NCI-H2227 treated with DMSO at 0.1 percent for 48 hours (cell line): ENCODE measurements around the gene FMN2.

Experiments used
- DNase-seq: peaks from one replicate; lab custom pipeline; 2025; lab: John Stamatoyannopoulos, UW

The FMN2 gene

DNA sequence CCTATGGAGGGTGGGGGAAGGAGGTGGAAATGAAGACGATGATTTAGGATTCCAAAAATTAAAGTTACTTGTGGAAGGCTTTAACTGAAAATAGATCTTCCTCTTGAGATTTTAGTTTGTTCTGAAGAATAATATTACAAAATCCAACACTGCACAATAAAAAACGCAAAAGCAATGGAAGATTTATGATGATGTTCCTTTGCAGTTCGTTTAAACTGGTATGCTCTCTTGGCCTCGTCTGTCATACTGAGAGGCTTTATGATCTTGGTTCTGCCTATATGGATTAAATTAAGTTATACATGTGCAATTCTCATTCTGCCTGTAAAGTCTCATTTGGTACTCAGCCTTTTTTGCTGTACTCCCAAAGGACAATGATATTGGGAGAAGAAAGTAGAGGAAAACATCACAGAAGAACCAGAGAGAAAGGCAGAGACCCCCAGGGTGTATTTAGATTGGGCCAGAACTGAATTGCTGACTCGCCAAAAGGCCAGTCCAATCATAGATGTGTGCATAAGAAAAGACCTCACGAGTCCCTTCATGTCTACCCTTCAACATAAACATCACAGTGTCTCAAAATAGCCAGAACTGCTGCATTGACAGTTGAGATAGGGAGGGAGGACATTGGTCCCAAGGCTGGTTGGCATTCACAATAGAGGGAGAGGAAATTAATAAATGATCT lies 331.7 kb downstream of the FMN2 start:
- no peak for DNase-seq

DNA sequence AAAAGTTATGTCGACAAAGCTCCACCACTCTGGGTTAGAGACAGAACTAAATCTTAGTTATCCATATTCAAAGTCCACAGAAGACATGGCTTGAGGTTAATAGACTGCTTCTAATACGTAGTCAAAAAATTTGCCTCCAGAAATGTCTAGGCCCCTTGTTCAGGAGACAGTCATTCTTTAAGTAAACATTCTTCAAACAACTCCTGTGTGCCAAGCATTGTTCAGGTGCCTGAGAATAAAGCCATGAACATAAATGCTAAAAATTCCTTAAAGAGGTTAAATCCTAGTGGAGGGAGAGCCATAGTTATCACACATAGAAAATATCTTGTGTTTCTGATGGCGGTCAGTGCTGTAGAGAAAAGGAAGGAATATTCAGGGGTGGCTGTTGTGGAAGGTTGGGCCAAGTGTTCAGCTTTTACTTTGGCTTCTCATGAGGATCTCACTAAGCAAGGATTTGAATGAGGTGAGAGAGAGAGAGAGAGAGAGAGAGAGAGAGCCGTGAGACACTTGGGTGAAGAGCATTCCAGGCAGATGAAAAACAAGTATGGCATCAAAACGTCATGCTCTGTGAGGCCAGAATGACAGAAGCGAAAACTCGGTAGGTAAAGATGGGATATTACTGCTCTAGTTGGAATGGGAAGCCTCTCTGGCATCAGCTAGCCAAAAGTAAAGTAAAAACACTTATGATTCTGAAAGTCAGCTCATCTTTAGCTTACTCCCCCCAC lies 333.2 kb downstream of the FMN2 start:
- DNase-seq = no peak

DNA sequence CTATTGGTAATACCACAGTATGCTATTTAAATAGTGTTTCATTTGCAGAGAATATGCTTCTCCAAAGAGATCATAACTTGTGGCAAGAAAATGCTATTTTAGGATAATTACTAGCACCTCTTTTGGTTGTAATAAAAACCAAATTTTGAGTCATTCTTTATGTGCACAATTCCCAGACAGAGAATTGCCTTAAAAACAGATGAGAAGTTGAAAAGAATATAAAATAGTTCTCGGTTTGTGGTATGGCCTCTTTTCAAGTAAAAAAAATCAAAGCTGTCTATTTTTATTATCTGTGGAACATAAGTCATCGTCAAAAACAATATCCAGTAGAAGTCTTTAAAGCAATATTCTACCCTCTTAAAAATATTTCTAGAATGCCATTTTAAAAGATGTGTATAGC lies 334.4 kb downstream of the FMN2 start:
- no peak for DNase-seq

DNA sequence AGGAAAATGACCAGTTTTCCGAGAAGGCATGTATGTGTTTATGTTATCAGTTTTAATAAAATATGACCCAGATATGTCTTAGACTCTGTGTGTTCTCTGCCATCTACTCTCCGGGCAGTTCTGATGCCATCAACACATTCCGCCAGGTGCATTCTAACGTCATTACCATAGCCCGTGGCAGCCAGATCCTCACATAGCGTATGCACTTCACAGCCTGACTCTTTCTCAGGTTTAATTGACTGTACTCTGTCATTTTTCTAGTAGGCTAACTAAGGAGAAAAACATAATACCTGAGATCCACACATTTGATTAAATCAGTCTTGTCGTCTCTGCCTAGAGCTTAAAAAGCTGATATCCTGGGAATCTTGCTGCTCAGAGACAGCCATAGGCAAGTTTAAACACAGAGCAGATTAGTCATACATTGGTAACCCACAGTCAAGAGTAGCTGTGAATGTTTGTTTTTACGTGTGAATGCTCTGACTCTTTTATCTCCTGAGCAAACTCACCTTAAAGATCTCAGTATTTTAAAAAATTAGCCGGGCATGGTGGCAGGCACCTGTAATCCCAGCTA lies 344.4 kb downstream of the FMN2 start:
- DNase-seq = no peak

DNA sequence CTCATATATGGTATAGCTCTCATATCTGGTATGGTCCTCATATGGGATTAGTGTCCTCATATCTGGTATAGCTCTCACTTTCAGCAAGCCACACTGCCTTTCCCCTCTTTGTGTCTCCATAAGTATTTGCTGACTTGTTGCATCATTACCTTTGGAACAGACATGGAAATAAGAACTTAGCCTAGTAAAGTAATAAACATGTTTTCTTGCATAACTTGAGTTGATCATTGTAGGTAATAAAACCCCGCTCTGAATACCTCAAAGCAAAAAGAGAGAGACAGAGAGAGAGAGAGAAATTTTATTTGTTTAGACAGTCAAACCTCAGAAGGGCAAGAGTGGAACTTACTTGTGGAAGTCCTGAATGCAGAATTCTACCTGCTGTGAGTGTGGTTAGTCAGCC lies 350.0 kb downstream of the FMN2 start:
- no peak for DNase-seq

DNA sequence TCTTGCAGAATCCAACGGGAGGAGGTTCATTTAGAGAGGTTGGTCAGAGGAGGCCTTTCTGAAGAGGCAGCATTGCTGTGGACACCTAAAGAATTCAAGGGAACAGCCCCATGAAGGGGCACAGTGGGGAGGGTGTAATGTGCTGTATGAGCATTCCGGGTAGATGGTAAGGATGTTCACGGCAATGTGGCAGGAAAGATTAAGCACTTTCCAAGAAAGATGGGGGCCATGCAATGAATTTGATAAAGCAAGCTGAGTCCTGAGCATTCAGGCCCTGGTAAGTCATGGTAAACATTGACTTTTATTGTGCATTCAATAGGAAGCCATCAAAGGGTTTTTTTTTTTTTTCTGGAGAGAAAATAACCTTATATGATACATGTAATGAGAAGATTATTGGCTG lies 353.7 kb downstream of the FMN2 start:
- no peak for DNase-seq

DNA sequence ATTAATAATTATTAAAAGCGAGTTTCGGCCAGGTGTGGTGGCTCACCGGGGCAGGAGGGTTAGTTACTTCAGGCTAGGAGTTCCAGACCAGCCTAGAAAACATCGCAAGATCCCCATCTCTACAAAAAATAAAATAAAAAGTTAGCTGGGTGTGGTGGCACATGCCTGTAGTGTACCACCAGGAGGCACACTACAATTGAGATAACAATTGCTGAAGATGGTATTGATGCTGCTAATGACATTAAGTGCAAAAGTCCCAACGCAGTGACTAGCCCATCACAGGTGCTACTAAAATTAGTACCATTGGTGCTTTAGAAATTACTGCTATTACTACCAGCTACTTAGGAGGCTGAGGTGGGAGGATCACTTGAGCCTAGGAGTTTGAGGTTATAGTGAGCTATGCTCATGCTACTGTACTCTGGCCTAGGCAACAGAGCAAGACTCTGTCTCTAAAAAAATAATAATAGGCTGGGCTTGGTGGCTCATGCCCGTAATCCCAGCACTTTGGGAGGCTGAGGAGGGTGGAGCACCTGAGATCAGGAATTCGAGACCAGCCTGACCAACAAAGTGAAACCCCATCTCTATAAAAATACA lies 363.6 kb downstream of the FMN2 start:
- no peak for DNase-seq

DNA sequence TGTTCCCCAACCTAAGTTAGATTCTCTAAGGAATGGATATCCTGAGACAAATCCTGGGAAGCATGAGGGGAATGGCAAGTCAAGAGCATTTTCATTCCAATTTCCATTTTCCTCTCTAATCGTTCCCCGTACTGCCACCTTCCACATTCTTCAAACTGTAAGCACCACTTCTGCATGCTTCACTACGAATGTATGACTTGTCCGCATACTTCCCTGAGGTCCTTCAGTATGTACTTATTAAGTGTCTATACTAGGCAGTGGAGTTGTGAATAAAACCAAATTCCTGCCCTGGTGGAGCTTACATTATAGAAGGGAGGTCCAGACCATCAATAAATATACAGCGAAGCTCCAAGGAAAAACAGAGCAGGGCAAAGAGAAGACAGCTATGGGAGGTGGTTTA lies 365.5 kb downstream of the FMN2 start:
- DNase-seq = no peak

DNA sequence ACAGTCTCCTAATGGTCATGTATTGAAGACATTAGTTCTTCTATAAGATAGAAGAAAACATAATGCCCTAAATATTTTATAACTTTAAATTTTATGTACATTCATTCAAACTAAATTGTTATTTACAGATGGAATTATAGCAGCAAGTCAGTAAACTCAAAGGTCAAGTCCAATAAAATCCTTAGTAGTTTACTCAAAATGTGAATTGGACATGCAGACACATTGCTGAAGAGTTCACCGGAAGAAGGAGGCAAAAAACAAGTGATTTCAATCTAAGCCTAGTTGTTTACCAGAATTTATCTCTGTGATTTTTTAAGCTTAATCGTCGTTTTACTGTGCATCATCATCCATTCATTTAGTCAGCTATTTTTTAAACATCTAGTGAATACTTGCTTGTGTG lies 370.6 kb downstream of the FMN2 start:
- no peak for DNase-seq

DNA sequence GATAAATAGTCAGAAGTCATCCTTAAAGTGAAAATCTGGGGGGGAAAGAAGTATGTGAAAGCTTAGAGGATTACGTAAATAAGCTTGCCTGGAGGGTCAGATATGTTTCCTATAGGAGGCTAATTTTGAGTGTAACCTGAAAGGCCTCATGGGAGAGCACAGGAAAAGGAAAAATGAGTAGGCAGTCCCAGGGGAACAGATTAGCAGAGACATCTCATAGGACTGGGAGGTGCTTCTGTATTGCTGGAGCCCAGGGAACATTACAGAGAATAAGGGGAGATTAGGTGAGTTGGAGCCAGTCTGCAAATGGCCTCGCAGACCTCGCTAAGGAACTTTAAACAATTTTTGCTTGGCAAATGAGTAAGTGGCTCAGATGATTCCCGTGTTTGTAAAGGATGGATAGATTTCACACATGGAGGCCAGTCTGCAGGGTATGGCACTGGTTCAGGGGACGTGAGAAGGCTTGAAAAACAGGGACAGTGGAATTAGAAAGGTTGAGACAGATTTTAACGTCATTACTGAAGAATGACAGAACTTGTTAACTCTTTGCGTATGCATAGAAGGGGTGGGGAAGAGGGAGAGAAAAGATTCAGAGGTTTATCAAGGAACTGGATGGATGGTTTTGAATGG lies 371.2 kb downstream of the FMN2 start:
- no peak for DNase-seq

DNA sequence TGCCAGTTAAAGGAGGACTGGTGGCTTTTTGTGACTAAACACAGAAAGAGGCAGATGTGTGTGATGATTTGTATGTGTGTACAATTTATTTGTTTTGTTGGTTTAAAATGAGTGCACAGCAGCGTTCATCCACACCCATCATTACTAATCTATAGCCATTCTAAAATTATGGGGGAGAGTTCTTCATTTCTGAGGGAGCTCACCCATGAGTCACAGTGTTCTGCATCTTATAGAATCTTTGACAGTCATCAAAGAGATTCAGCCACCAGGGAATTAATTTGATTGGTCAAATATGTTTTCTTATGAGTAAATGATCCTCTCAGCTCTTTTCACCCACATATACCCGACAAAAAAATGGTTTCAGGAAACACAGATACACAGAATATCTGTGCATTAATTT lies 372.4 kb downstream of the FMN2 start:
- no peak for DNase-seq

DNA sequence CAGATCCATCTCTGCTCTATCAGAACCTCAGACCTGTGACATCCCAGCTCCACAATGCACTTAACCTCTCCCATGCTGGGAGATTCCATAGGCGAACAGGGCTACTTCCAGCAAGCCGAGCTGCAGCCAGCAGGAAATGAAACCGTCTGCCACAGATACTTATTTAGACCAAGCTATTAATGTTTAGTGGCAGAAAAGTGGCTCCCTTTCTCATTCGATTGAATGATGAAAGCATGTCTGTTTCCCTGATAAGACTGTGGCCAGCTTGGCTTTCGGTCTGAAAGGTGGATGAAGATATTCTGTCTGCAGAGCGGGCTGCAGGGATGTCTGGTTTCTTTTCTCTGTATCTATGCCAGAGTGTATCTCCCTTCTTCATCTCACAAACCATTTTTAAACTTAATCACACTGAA lies 373.9 kb downstream of the FMN2 start:
- DNase-seq = no peak

DNA sequence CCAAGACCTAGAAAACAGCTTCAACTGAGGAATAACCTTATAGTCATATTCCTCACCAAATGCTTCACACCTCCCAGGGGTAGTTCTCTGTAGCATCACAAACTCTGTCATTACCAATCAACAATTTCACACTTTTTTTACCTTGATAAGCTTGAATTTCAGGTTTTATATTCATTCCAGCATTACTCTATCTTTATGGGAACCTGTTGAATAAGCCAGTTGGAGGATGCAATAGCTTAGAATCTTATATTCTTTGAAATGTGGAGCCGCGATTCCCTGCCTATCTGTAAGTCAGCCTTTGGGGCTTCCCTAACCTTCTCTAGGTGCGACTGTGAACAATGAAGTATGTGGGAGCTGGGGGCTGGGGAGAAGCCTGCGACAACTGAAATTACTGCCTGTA lies 374.8 kb downstream of the FMN2 start:
- no peak for DNase-seq

DNA sequence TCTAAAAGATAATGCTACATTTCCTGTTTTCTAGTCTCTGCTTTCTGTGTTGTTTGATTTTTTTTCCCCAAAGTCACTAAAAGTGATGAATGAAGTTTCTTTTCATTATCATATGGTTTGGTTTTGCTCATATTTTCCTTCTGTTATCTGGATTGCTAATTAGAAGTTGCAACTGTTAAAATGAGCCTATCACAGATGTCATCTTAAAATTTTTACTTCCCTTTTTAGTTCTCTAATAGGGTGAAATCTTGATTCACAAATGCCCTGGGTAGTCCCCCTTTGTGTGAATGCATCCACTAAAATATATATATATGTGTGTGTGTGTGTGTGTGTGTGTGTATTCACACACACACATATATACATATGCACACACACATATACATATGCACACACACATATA lies 376.2 kb downstream of the FMN2 start:
- DNase-seq = no peak

DNA sequence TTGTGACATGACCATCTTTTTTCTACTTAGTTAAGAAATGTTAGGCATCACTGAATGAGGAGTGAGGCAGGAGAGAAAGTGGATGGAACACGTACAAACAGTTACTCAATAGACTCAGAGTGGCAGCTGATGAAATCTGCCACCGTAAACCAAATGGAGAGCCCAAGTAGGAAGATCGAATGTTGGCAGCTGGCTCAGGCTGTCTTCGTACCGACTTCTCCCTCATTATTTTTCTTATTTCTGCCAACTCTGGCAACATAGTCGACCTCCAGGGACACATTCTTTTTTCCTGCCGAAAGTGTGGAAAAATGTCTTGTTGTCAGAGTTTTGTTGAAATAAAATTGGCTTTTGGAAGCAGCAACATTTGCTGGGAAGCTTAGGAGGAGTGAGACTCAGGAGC lies 377.0 kb downstream of the FMN2 start:
- no peak for DNase-seq

DNA sequence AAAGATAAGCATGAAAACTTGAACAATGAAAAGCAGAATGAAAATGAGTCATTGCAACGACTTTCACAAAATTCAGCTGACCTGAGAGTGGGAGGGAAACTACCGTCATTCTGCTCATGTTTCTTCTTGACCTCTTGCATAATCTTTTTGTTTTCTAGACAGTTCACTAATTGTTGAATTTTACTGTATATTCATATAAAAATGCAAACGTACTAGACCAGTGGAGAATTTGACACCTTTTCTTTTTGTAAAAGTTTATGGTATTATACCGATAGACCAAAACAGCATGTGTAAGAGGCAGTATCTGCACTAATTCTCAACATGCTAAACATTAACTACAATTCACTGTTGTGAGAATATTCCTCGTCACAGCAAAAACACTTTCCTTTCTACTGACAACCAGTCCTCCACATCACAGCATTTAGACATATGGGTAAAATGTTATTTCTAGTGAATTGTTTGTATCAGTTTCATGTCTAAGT lies 382.5 kb downstream of the FMN2 start:
- DNase-seq = no peak

DNA sequence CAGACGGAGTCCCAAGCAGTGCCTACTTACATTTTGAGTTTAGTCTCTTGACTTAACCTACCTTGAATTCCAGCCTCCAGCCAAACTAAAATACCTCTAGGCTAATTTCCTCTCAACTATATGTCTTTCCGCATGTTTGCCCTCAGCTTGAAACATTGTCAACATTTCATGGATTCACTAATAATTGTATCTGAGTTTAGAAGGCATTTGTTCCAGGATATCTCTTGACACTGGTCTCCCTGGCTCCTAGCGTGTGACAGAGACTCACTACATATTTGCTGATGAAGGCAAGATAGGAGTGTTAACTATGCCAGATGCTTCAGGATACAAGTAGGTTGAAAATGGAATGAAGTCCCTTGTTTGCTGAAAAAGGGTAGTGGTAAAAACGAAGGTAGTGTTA lies 384.1 kb downstream of the FMN2 start:
- no peak for DNase-seq

DNA sequence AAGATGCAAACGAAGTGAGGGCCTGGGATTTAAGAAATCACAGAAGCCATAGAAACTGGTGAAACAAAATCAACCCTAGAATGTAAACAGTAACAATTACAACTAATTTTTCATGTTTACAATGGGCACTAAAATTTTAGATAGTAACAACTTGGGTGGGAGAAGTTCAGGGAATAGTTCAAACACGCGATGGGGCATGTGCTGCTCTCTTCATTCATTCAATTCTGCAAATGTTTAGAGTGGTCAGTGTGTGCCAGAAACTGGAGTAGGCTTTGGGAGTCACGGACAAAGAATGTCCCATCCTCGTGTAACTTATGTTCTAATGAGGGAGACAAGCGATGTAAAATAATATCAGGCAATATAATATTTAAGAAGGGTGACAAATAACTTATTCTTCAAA lies 386.9 kb downstream of the FMN2 start:
- no peak for DNase-seq

DNA sequence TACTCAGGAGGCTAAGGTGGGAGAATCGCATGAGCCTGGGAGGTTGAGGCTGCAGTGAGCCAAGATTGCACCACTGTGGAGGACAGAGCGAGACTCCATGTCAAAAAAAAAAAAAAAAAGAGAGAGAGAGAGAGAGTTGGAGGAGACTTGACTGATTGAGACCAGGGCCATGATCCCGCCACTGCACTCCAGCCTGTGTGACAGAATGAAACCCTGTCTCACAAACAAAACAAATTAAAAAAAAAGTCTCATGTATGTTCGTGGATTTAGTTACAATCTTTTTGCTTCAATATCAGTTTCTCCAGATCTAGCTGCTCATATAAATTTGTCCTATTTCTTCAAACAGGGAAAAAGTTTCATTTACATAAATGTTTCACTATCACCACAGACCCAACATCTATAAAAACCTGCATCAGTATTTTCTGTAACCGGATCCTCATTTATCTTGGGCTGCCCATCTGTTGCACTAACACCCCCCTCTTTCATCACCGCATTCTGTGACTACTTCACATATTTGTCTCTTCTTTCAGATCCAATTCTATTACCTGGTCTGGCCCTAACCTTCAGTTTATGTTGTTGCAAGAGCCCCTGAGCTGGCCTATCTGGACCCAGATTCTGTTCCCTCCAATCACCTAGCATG lies 393.2 kb downstream of the FMN2 start:
- no peak for DNase-seq

DNA sequence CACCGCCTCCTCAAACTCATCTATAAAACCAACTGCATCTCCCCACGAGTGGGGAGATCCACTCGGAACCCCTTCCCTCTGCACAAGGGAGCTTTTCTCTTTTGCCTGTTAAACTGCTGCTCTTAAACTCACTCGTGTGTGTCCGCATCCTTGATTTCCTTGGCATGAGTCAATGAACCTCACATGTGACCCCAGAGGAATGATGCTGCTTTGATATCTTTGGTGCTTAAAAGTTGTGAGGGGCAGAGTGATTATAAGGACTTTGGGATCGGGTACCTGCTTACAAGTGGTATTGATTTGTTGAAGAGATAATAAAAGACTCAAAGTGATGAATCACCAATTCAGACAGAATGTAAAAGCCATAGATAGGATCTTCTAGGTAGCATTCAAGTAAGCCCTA lies 394.9 kb downstream of the FMN2 start:
- no peak for DNase-seq

DNA sequence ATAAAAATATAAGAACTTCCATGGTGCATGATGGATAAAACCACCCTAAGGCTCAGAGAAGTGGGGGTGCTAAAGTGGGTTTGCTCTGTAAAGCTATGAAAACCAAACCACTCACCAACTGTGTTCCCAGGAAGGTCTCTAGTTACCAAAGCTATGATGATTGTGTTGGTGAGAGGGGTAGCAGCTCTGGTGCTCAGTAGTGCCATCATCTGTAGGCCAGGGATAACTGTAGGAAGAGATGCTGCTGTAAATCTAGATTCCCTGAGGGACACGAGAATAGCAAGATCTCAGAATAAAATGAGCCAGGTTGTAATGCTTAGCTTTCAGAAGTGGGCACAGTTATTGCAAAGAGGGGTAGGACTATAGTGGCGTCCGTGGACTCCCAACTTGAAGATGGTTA lies 395.8 kb downstream of the FMN2 start:
- DNase-seq = no peak

DNA sequence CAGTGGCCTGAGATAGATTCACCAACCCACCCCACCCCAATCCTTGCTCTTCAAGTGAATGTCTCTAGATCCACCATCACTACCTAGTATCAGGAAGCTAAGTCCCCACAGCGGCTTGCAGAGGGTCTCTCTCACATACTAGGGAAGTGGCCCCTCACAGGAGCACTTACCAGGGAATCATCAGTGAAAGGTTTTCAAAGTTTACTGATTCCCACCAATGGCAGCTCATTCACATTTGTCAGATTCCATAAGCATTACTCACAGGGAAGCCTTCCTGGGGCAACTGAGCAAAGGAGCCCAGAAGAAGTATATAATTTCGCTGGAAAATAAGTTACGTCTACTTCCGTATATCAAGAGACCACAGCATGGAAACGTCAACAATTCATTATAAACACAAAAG lies 399.5 kb downstream of the FMN2 start:
- DNase-seq = no peak
